SK-N-SH (cell line): ENCODE measurements around the gene PKD2L1. TPM values are rescaled to one million over a fixed set of nuclear protein-coding genes. Genes with fewer than 3 reads are reported as not detected.

ENCODE experiments used
- CTCF ChIA-PET: fragments of 300-600, 350-600 bp; formaldehyde crosslinking; extraction: SDS; loops from one replicate; lab custom pipeline; 2021; lab: Yijun Ruan, JAX
- POLR2A ChIA-PET: fragments of 350-600 bp; sonication (Branson Sonifier 250); formaldehyde crosslinking; extraction: SDS; loops from one replicate; lab custom pipeline; 2020; ENCODE audit warnings: antibody characterized with exemption, inconsistent platforms; lab: Yijun Ruan, JAX
- DNase-seq: peaks from one replicate; pipeline ENCODE4 v3.0.0; 2012
- H2AFZ ChIP-seq: fragments of 200-600 bp; sonication (generic); 2 replicates; pipeline ENCODE4 v1.8.1; 2016; ENCODE audit warnings: antibody characterized with exemption, mild to moderate bottlenecking, low read depth
- H3F3A ChIP-seq: fragments of 200-600 bp; sonication (generic); replicated peaks from 2 replicates; pipeline ENCODE3; 2016; ENCODE audit warnings: antibody characterized with exemption, mild to moderate bottlenecking; ENCODE audit not compliant: insufficient read depth
- H3K27ac ChIP-seq, 2 experiments: fragments of 200-500 bp in 1 of 2; fragments of 200-600 bp in 1 of 2; sonication (Bioruptor generic) in 1 of 2; sonication (generic), shearing (Covaris generic) in 1 of 2; 2 replicates each; pipeline versions ENCODE4 v1.5.1 to v1.6.1; 2014 to 2016; ENCODE audit warnings: low read depth in 2 of 2, inconsistent platforms in 1 of 2, low read length in 1 of 2, mild to moderate bottlenecking in 1 of 2, mixed read lengths in 1 of 2
- H3K27me3 ChIP-seq: fragments of 200-600 bp; sonication (generic), shearing (Covaris generic); 2 replicates; pipeline ENCODE4 v1.6.1; 2016; ENCODE audit warnings: mixed run types; ENCODE audit not compliant: insufficient read depth
- H3K36me3 ChIP-seq, 2 experiments: fragments of 200-500 bp in 1 of 2; fragments of 200-600 bp in 1 of 2; sonication (Bioruptor generic) in 1 of 2; sonication (generic) in 1 of 2; replicated peaks in 1 of 2; 2 replicates each; pipeline versions ENCODE3 to v1.5.1; 2014 to 2016; ENCODE audit warnings: low read length in 1 of 2, mild to moderate bottlenecking in 1 of 2; ENCODE audit not compliant: insufficient read depth in 2 of 2, control insufficient read depth in 1 of 2
- H3K4me1 ChIP-seq, 2 experiments: fragments of 200-500 bp in 1 of 2; fragments of 200-600 bp in 1 of 2; sonication (Bioruptor generic) in 1 of 2; sonication (generic), shearing (Covaris generic) in 1 of 2; 2 replicates each; pipeline versions ENCODE4 v1.5.1 to v1.6.1; 2014 to 2016; ENCODE audit warnings: low read depth in 1 of 2, low read length in 1 of 2, mixed run types in 1 of 2; ENCODE audit not compliant: insufficient read depth in 2 of 2, control insufficient read depth in 1 of 2
- H3K4me2 ChIP-seq: fragments of 200-600 bp; sonication (generic), shearing (Covaris generic); 2 replicates; pipeline ENCODE4 v1.6.1; 2017; ENCODE audit warnings: mixed run types
- H3K4me3 ChIP-seq, 2 experiments: fragments of 200-500 bp in 1 of 2; fragments of 200-600 bp in 1 of 2; sonication (Bioruptor generic) in 1 of 2; sonication (generic), shearing (Covaris generic) in 1 of 2; 2 replicates each; pipeline versions ENCODE4 v1.5.1 to v1.8.1; 2014 to 2016; ENCODE audit warnings: low read depth in 2 of 2, inconsistent platforms in 1 of 2, low read length in 1 of 2, mild to moderate bottlenecking in 1 of 2, mixed read lengths in 1 of 2, moderate library complexity in 1 of 2
- H3K79me2 ChIP-seq: fragments of 200-600 bp; sonication (generic); 2 replicates; pipeline ENCODE4 v1.8.1; 2017; ENCODE audit warnings: mild to moderate bottlenecking; ENCODE audit not compliant: insufficient read depth
- H3K9ac ChIP-seq: fragments of 200-600 bp; sonication (generic); 2 replicates; pipeline ENCODE4 v1.6.1; 2017; ENCODE audit warnings: mixed run types
- H3K9me2 ChIP-seq: fragments of 200-600 bp; sonication (generic); 2 replicates; pipeline ENCODE4 v1.6.1; 2017; ENCODE audit warnings: mixed run types
- H3K9me3 ChIP-seq: fragments of 200-600 bp; sonication (generic); 2 replicates; pipeline ENCODE4 v1.6.1; 2017; ENCODE audit warnings: mixed run types, mild to moderate bottlenecking, moderate library complexity
- H4K20me1 ChIP-seq: fragments of 200-600 bp; sonication (generic); 2 replicates; pipeline ENCODE4 v1.6.1; 2017; ENCODE audit warnings: mild to moderate bottlenecking, mixed run types; ENCODE audit not compliant: insufficient read depth
- CHD2 ChIP-seq: fragments of 150-350 bp; IDR thresholded peaks from 2 replicates; pipeline ENCODE4 v1.6.1; 2018; ENCODE audit warnings: low read length; ENCODE audit not compliant: partially characterized antibody
- CTCF ChIP-seq: fragments of 200-600 bp; sonication (generic); IDR thresholded peaks from 2 replicates; pipeline ENCODE4 v1.6.1; 2017; ENCODE audit warnings: antibody characterized with exemption, mild to moderate bottlenecking, moderate library complexity
- EZH2phosphoT487 ChIP-seq: fragments of 200-600 bp; sonication (generic); IDR thresholded peaks from 2 replicates; pipeline ENCODE4 v1.6.1; 2017; ENCODE audit warnings: low read depth, mixed run types, mild to moderate bottlenecking, antibody characterized with exemption, moderate library complexity, borderline replicate concordance
- FOSL2 ChIP-seq: IDR thresholded peaks from 2 replicates; pipeline ENCODE4 v1.4.0; 2012; ENCODE audit warnings: low read depth, mild to moderate bottlenecking, moderate library complexity, borderline replicate concordance
- FOXM1 ChIP-seq: IDR thresholded peaks from 2 replicates; pipeline ENCODE4 v1.4.0; 2012; ENCODE audit warnings: low read depth, mild to moderate bottlenecking
- GABPA ChIP-seq: IDR thresholded peaks from 2 replicates; pipeline ENCODE4 v1.4.0; 2012; ENCODE audit warnings: low read depth, mild to moderate bottlenecking
- GATA2 ChIP-seq: sonication (generic); formaldehyde crosslinking; IDR thresholded peaks from 2 replicates; pipeline ENCODE4 v1.5.0; 2020; ENCODE audit warnings: mild to moderate bottlenecking, missing genetic modification reagents
- IRF3 ChIP-seq: fragments of 150-350 bp; IDR thresholded peaks from 2 replicates; pipeline ENCODE4 v1.6.1; 2016; ENCODE audit warnings: mild to moderate bottlenecking, low read depth, low read length
- JUND ChIP-seq: IDR thresholded peaks from 2 replicates; pipeline ENCODE4 v1.4.0; 2012
- RAD21 ChIP-seq: IDR thresholded peaks from 2 replicates; pipeline ENCODE4 v1.6.1; 2012; ENCODE audit warnings: mild to moderate bottlenecking, low read length
- RCOR1 ChIP-seq: fragments of 150-350 bp; IDR thresholded peaks from 2 replicates; pipeline ENCODE4 v1.6.1; 2017; ENCODE audit warnings: antibody characterized with exemption, low read length
- REST ChIP-seq: IDR thresholded peaks from 2 replicates; pipeline ENCODE4 v1.6.1; 2012; ENCODE audit warnings: mild to moderate bottlenecking, low read depth, low read length, moderate library complexity
- RXRA ChIP-seq: IDR thresholded peaks from 2 replicates; pipeline ENCODE4 v1.4.0; 2012; ENCODE audit warnings: low read depth, mild to moderate bottlenecking, borderline replicate concordance
- SMC3 ChIP-seq: IDR thresholded peaks from 2 replicates; pipeline ENCODE4 v1.6.1; 2012; ENCODE audit warnings: low read depth, low read length, improper control_type of control experiment
- TAF1 ChIP-seq: IDR thresholded peaks from 2 replicates; pipeline ENCODE4 v1.6.1; 2012; ENCODE audit warnings: low read depth, mild to moderate bottlenecking, low read length, moderate library complexity, borderline replicate concordance
- TCF12 ChIP-seq: IDR thresholded peaks from 2 replicates; pipeline ENCODE4 v1.4.0; 2012
- ZBTB33 ChIP-seq: IDR thresholded peaks from 2 replicates; pipeline ENCODE4 v1.4.0; 2012; ENCODE audit warnings: low read depth, borderline replicate concordance
- WGBS: methylation state at CpG from one replicate; pipeline ENCODE4 v1.1.6; 2017; ENCODE audit warnings: low lambda C conversion rate; 5-methylcytosine and 5-hydroxymethylcytosine counted together
- polyA plus RNA-seq, 3 experiments: library from polyadenylated mRNA; depleted of rRNA; stranded (reverse); fragments of >200 nt; gene quantifications; 2 replicates each; pipeline ENCODE4 v1.2.3, GENCODE V29; 2012
- TF ChIP-seq, protein P1 (sequence below): IDR thresholded peaks from 2 replicates; pipeline ENCODE4 v1.4.0; 2012; ENCODE audit warnings: low read depth, borderline replicate concordance
- TF ChIP-seq, protein P2 (sequence below): IDR thresholded peaks from 2 replicates; pipeline ENCODE4; 2012
- TF ChIP-seq, protein P3 (sequence below): fragments of 150-350 bp; IDR thresholded peaks from 2 replicates; pipeline ENCODE4 v1.6.1; 2017; ENCODE audit warnings: antibody characterized with exemption, low read length, low read depth, borderline replicate concordance

PKD2L1 gene
- polyA plus RNA-seq, 1 of the 3 experiments (the other 2 are of a cell fraction): not detected

- TF ChIP-seq, protein P1, sequence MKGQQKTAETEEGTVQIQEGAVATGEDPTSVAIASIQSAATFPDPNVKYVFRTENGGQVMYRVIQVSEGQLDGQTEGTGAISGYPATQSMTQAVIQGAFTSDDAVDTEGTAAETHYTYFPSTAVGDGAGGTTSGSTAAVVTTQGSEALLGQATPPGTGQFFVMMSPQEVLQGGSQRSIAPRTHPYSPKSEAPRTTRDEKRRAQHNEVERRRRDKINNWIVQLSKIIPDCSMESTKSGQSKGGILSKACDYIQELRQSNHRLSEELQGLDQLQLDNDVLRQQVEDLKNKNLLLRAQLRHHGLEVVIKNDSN: no peak
- TF ChIP-seq FOXM1 (no peak), IRF3 (no peak), TCF12 (no peak), GABPA (no peak)
Measured at GRCh38 chr10:100288196-100288595, 41.8 kb downstream of the PKD2L1 start (continued).

DNA sequence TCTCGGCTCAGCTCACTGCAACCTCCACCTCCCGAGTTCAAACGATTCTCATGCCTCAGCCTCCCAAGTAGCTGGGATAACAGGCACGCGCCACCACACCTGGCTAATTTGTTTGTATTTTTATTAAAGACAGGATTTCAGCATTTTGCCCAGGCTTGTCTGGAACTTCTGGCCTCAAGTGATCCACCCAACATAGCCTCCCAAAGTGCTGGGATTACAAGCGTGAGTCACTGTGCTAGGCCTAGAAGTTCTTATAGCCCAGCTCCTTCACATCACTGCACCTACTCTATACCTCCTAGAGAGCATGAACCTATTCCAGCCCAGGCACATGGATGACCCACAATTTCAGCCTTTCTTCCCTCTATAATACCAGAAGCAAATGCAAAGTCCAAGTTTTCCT is 42.3 kb downstream of the PKD2L1 start:
- TF ChIP-seq FOXM1 (no peak), GATA2 (CRISPR knock-in tag) (no peak), RAD21 (no peak), CHD2 (no peak), SMC3 (no peak), CTCF (no peak), EZH2phosphoT487 (no peak), TAF1 (no peak), FOSL2 (no peak), REST (no peak), RCOR1 (no peak), ZBTB33 (no peak), RXRA (no peak), JUND (no peak), TCF12 (no peak)
- TF ChIP-seq, protein P2, sequence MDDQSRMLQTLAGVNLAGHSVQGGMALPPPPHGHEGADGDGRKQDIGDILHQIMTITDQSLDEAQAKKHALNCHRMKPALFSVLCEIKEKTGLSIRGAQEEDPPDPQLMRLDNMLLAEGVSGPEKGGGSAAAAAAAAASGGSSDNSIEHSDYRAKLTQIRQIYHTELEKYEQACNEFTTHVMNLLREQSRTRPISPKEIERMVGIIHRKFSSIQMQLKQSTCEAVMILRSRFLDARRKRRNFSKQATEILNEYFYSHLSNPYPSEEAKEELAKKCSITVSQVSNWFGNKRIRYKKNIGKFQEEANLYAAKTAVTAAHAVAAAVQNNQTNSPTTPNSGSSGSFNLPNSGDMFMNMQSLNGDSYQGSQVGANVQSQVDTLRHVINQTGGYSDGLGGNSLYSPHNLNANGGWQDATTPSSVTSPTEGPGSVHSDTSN: no peak
- TF ChIP-seq, protein P3, sequence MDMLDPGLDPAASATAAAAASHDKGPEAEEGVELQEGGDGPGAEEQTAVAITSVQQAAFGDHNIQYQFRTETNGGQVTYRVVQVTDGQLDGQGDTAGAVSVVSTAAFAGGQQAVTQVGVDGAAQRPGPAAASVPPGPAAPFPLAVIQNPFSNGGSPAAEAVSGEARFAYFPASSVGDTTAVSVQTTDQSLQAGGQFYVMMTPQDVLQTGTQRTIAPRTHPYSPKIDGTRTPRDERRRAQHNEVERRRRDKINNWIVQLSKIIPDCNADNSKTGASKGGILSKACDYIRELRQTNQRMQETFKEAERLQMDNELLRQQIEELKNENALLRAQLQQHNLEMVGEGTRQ: no peak
- CTCF ChIA-PET: no interaction called here
- no peak for DNase-seq
- Histone ChIP-seq H3K27ac (no peak overlapping the region), H3K4me2 (no peak overlapping the region), H3K9me2 (no peaks in the 10 kb centered on the region), H3K79me2 (peaks cover 34% of the 10 kb centered on the region), H3K4me3 (no peak overlapping the region), H3K9ac (no peak overlapping the region), H3F3A (peaks cover 10% of the 10 kb centered on the region), H4K20me1 (peaks cover 12% of the 10 kb centered on the region; the same call in 1 of the 2 replicates), H3K36me3 (peaks cover 3 to 10% of the 10 kb centered on the region in 2 experiments), H3K9me3 (no peaks in the 10 kb centered on the region), H3K4me1 (peaks cover 5 to 8% of the 10 kb centered on the region in 2 experiments; a peak in 3 of 4 replicates), H2AFZ (no peak overlapping the region), H3K27me3 (peaks cover 27% of the 10 kb centered on the region; the same call in 1 of the 2 replicates)
- WGBS: 97% methylated on average over 6 of the region's 6 CpGs
- POLR2A ChIA-PET: no interaction called here
